LNCaP clone FGC (cell line): ENCODE measurements around the gene DNAJB4.

Experiments
- DNase-seq: peaks from one replicate; pipeline ENCODE4 v3.0.0-alpha.2; 2011; ENCODE audit warnings: low read depth
- H3K4me3 ChIP-seq: 2 replicates; pipeline ENCODE4 v1.5.1; 2011; ENCODE audit warnings: mild to moderate bottlenecking, low read depth, low read length, control low read depth
- CTCF ChIP-seq: IDR thresholded peaks from 2 replicates; pipeline ENCODE4 v1.5.1; 2012; ENCODE audit warnings: mild to moderate bottlenecking; ENCODE audit not compliant: control insufficient read depth, insufficient read depth; ENCODE audit errors: extremely low read depth

DNAJB4 gene

GRCh38 chr1:78045563-78045925, 40.8 kb downstream of the DNAJB4 start:
- DNase-seq: no peak
- TF ChIP-seq CTCF: no peak
- no peak overlapping the region for H3K4me3 ChIP-seq

GRCh38 chr1:78045926-78046778, 41.4 kb downstream of the DNAJB4 start, which contains the start of gene GIPC2:
Gene GIPC2, plus strand, starts transcription at chr1:78045966. Its CDS starts 129 bp downstream, at chr1:78046095.
- no peak for DNase-seq
- no peak for TF ChIP-seq CTCF
- no peak within 1 kb of the TSS for H3K4me3 ChIP-seq

GRCh38 chr1:78047106-78047505, 42.4 kb downstream of the DNAJB4 start:
- no peak for TF ChIP-seq CTCF
- no peak for DNase-seq
- H3K4me3 ChIP-seq: no peak overlapping the region

GRCh38 chr1:78047631-78048030, 42.9 kb downstream of the DNAJB4 start:
- no peak for TF ChIP-seq CTCF
- DNase-seq: no peak

GRCh38 chr1:78048446-78048845, 43.7 kb downstream of the DNAJB4 start:
- TF ChIP-seq CTCF: no peak

More at GRCh38 chr1:78047631-78048030, 42.9 kb downstream of the DNAJB4 start:
- H3K4me3 ChIP-seq: no peak overlapping the region

GRCh38 chr1:78049396-78049795, 44.7 kb downstream of the DNAJB4 start:
- TF ChIP-seq CTCF: no peak
- no peak for DNase-seq
- no peak overlapping the region for H3K4me3 ChIP-seq

More at GRCh38 chr1:78048446-78048845, 43.7 kb downstream of the DNAJB4 start:
- H3K4me3 ChIP-seq: no peak overlapping the region
- DNase-seq: no peak
